Activated naive CD4-positive, alpha-beta T cell treated with Interleukin-2 at 50 U/mL for 16 hours (primary cell): ENCODE results near the gene ARHGAP15.

ENCODE experiments used
- DNase-seq: peaks from one replicate; pipeline ENCODE4 v3.0.0-alpha.2; 2020

ARHGAP15 gene

DNA sequence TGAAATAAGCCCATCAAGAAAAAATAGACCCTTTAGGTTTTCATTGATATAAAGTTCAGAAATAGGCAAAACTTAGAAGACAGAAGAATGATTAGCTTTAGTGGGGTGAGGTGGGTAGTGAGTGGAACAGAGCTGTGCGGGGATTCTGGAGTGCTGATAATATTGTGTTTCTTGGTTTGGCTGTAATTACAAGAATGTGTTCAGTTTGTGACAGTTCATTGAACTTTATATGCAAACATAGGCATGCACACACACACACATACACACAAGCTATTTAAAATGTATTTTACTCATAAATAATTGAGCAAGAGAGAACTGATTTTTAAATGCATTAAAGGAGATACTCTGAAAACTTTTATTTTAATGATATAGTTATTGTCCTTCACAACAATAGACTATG is 17.1 kb downstream of the ARHGAP15 start:
- no peak for DNase-seq

DNA sequence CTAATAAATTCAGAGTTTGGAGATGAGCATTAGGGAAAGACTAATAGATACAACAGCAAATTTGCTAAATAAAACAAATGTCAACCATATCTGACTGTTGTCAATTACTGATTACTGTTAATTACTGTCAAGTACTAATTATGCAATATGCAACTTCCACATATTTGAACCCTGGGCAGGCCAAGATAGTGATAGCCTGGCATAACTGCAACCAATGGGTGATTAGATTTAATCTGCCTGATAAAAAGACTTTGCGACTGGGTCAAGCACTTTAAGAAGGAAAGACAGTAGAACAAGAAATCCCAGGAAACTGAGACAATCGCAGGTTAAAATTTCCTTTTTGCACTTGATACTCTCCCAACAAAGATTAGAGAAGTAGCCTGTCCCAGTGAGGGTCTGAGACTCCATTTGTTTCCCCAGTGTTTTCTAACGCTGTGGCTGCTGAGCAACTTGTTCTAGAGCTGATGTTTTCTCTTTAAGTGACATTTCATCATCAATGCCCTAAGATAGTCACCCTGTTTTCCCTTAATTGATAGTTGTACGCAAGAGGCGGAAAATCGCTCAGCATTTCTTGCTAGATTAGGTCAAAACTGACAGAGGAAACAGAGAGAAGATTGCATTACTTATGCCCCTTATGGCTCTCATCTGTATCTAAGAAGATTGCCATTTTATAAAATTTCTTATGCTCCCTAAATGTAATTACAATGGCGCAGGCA is 17.8 kb downstream of the ARHGAP15 start:
- no peak for DNase-seq

DNA sequence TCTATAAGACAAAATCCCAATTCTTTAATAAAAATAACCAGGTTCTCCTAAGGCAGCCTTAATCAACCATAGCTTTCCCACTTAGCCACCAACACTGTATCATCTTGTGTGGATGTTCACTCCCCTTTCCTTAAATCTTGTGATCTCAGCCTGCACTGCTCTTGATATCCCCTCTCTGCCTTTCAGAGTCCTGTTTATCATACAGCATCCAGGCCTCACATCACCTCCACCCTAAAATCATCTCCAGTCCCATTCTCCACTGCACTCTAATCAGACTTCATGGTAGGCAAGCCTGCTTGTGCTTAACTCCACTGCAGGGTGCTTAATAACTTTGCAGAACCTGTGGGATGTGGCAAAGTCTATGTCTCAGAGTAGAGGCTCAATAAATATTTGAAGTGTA is 18.8 kb downstream of the ARHGAP15 start:
- no peak for DNase-seq

GRCh38 chr2:143148757-143149156 is 19.5 kb downstream of the ARHGAP15 start:
- no peak for DNase-seq

DNA sequence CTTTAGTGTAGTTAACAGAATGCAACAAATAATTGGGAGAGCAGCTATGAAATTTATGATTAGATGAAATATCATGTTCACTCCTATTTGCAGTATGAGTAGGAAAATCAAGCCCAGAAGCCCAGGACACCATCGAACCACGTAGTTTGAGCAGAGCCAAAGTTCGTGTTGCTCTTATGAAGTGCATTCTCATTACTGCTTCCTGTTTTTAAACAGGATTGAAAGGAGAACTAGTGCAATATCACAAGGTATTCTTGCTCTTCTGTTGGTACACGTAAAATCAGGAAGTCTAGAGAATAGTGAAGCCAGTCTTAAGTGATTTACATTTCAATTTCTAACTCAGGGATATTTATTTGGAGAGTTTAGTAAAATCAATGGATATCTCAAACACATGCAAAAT is 21.1 kb downstream of the ARHGAP15 start:
- no peak for DNase-seq

DNA sequence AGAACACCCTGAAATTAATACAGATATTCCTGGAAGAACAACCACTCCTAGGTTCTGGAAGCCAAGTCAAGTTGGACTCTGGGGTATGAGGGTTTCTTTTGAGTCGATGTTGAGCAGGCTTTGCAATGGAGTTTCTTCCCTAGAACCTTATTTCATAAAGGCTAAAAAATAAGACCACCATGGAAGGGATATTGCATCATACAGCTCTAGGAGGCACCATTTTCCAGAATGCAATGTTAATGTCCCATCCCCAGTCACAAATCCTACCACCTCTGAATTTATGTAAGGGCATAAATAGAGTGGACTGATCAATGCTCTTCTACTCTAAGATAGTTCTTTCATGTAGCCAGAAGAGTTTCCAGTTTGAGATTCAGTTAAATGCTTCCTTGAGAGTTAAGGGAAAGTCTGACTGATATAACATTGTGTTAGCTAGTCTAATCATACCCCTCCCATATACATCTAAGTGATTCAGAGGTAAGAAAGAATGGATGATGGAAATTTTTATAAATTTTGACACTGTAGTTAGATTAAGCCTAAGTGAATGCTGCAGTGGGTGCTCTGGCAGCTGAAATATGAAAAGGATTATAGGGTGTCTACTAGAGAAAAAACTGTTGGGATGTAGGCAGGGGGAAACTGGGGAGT is 22.0 kb downstream of the ARHGAP15 start:
- no peak for DNase-seq

DNA sequence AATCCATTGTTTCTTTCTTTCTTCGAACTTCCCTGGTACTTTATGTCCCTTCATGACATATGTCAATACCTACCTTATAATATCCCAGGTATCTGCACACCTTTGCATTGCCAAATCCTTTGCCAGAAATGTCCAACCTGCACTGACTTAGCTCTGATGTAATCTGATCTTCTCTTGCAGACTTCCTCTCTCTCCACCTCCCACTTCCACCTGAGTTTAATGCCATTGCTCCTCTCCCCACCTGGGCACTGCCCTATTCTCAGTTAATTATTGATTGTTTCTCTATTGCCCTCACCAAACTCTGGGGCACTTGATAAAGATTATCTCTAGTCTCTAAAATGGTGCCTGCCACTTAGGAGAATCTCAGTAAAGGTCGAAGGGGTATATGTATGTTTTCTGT is 23.0 kb downstream of the ARHGAP15 start:
- DNase-seq: no peak

DNA sequence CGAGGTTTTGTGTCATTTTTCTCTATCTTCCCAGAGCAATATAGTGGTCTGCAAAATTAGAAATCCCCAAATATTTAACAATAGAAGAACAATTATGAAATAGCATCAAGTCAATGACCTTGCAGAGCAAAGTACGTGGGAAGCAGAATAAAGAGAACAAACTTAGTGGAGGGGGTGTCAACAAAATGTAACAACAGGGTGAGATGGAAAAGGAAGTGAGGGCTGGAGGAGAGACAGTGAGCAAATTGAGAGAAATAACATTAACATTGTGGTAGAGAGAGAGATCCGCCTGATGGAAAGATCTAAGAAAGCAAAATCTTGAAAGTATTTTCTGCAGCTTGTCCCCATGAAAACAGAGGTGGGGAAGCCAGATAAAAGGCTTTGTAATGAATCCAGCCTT is 23.4 kb downstream of the ARHGAP15 start:
- no peak for DNase-seq

GRCh38 chr2:143155661-143156060 is 26.4 kb downstream of the ARHGAP15 start:
- no peak for DNase-seq

DNA sequence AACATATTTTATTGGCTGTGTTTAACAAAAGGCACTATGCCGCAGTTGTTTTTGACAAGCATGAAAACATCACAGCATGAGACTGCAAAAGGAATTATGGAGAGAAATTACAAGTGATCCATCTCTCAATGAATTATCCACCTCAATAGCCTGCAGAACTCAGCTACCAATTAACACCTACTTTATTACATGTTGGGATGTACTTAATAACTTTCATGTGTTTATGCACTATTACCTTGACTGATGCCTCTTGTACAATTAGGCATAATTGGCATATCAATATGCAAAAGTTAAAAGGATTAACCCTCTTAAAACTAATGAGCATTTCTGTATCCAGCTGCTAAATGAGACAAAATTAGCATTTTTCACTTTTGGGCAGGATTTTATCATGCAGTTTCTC is 27.8 kb downstream of the ARHGAP15 start:
- no peak for DNase-seq

- DNase-seq: no peak
Observed at GRCh38 chr2:143157418-143157817, 28.2 kb downstream of the ARHGAP15 start.

DNA sequence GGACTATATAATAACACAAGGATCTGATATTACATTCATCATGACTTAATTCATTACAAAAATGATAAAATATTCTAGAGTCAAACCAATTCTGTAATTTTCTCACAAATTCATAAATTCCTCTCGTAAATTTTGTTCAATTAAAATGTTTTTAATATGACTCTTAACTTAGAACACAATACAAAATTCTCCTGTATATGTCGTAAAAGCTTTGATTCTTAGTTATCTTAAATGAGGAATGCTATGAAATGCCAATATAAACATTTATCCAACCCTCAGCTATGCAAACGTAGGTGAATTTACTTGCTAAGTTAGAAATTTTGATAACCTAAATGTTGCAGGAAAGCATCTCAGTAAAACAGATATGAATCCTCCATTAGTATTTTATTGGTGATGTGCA is 28.9 kb downstream of the ARHGAP15 start:
- no peak for DNase-seq

- no peak for DNase-seq
Observed at GRCh38 chr2:143158551-143159485, 29.6 kb downstream of the ARHGAP15 start.

DNA sequence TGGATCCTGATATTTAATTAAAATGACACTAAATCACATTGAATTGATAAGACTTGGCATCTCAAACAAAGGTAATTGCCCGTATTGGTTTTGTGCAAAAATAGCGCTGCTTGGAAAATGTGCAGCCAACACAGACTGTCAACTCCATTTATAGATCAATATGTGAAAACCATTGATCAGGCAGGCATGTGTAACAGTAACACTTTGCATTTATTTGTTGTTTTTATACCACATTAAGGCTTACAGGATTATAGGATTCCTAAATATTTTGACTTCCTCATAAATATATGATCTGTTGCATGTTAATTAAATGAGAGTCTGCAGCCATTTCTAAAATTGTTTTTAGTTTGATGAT is 30.2 kb downstream of the ARHGAP15 start:
- no peak for DNase-seq

DNA sequence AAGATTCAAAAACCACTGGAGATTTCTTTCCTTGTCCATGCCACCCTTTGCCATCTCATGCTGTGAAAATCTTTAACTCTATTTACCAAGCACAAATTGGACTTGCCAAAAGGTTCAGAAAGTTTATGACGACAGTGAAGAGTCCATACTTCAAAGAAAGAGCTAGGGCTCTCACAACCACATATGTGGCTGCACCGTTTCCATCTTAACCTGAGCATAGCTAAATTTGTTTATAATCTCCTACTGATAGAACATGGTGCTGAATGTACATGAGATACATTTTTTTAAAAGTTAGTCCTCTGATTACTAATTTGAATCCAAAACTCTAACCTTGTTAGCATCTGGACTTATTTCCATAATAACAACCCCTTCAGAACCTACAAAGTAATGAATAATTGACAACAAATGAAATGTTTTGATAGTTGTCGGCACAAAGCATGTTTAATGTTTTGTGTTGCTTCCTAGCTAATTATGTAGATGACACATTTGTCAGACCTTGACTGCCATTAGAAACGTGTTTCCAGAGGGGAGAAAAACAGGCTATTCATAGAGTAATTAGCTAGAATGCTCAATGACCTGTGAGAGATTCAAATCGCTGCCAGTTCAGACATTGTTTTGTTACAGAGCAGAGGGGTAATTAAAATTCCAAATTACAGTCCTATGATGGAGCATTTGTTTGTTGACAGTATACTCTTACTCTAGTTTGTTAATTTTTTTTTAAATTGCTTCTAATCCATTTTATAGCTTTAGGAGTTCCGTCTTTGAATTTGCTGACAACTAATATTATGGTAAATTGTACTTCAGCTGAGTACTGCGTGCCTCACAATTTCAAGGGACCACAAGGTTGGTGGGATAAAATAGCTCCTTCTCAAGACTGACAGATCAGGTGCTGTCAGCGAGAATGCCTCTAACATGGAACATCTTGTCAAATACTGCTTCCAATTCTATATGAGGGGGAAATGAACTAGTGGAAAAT is 31.8 kb downstream of the ARHGAP15 start:
- DNase-seq: no peak

DNA sequence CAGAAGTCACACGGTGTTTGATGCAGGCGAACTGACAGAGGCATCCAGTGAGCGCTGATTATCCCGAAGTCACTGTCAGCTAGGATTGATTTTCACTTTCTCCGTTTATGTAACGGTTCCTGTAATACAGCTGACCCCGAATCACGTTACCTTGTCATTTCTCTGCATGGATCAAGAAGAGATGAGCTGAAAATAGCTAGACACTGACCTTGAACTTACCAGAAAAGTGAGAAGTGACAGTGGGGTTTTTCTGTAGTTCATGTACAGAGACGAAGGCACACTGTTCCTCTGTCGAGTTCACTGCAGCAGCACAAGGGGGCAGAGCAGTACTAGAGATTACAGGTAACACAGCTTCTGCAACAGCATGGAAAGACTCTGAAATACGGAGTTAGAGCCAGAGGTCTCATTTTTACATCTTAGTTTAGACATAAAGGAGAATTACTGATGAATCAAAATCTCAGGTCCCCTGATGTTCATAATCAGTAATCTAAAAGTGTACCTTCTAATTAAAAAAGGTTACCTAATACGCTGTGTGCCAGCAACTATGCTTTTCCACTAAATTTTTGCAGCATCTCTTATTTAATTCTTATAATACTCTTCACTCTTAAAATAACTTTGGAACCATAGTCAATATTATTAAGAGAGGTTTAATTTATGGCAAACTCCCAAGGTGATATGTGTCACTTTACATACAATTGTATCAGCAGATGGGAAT is 33.1 kb downstream of the ARHGAP15 start:
- peak; percentile 57 for DNase-seq

- DNase-seq: no peak
Observed at GRCh38 chr2:143162997-143163396, 33.8 kb downstream of the ARHGAP15 start.

- no peak for DNase-seq
Observed at GRCh38 chr2:143163499-143163898, 34.3 kb downstream of the ARHGAP15 start.

DNA sequence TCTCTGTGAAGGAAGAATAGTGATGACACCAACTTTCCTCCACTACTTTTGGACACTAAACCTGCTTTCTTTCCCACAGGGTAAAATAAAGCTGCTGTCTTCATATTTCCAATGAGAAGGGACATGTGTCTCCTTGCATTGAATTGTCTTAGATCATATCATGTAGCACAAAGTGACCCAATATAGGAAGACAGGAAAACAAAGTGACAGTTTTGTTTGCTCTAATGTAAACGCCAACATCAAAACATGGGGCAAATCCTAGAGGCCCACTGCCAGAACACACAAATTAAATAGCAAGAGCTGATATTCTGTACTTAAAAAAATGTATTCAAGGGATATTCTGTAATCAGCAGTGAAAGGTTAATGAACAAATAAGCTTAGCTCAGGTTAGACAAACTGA is 36.1 kb downstream of the ARHGAP15 start:
- DNase-seq: no peak

- no peak for DNase-seq
Observed at GRCh38 chr2:143169105-143169504, 39.9 kb downstream of the ARHGAP15 start.

DNA sequence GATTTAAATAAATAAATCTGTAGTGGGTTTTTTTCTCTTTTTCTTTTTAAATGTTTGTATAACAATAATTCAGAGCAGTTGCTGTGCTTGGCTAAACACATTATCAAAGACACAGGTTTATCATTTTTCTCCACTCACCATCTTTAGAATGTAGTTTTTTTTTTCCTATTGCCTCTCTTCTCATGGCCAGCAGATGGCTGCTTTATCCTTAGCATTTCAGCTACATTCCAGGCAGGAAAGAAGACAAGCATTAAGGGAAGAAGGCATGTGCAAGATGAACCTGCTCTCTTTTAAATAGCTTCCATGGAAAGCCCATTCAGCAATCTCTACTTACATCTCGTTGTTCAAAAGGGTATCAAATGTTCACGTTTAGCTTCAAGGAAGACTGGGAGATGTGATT is 42.6 kb downstream of the ARHGAP15 start:
- DNase-seq: no peak

DNA sequence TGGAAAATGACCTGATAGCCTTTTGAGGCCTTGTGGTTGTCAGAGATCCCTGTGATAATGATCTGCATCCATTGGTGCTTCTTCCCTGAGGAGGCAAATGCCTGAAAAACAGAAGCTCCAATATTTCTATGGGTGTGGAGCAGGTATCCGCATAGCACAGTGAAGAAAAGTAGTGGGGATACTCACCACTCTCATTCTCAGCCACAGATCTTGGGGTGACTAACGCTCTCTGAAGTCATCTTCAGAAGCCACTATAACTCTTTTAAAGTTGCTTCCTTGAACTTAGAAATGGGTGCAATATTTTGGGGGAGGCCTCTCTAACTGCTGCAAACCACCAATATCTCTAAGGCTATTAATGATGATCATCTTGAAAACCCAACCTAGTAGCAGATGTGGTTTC is 46.2 kb downstream of the ARHGAP15 start:
- DNase-seq: peak; percentile 14
